ENCODE data around the gene RASGRP1.

DNA sequence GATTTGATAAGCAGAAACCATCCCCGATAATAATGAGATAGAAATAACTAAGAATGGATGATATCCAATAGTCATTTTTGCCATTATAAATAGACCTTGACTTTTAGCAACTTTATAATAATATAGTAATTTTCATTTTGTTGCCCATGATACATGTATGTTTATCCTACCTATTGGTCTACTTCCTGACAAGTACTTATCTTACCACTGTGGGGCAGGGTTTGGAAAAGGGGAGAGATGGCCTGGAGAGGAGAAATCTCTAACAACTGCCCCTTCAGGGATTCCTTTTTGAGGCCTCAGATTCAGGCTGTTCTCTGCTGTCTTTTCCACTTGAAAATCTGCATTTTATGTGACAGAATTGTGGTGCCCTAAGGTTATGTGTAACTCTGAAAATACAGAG, 68.5 kb downstream of the RASGRP1 start:
- TF ChIP-seq, protein P1, sequence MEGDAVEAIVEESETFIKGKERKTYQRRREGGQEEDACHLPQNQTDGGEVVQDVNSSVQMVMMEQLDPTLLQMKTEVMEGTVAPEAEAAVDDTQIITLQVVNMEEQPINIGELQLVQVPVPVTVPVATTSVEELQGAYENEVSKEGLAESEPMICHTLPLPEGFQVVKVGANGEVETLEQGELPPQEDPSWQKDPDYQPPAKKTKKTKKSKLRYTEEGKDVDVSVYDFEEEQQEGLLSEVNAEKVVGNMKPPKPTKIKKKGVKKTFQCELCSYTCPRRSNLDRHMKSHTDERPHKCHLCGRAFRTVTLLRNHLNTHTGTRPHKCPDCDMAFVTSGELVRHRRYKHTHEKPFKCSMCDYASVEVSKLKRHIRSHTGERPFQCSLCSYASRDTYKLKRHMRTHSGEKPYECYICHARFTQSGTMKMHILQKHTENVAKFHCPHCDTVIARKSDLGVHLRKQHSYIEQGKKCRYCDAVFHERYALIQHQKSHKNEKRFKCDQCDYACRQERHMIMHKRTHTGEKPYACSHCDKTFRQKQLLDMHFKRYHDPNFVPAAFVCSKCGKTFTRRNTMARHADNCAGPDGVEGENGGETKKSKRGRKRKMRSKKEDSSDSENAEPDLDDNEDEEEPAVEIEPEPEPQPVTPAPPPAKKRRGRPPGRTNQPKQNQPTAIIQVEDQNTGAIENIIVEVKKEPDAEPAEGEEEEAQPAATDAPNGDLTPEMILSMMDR (IDR thresholded peaks at IDR 0.05): no peak
- TF ChIP-seq POLR2A (IDR thresholded peaks at IDR 0.05): no peak
- TF ChIP-seq EP300 (IDR thresholded peaks at IDR 0.05): no peak

Measured in tibial nerve (tissue), 4 donors.